GM19239 (cell line): ENCODE data around the gene MBTD1.
A peak's percentile ranks its signal among the peaks of the same experiment; 100 is the strongest.
"Not testable (repeated sequence)": the region's sequence is repeated elsewhere in the genome, so short reads cannot be mapped to it uniquely, and the experiment has no call there.

Source experiments
- DNase-seq: peaks from one replicate; pipeline ENCODE4 v3.0.0; 2011; ENCODE audit warnings: low spot score; ENCODE audit not compliant: insufficient read length
- FAIRE-seq: peaks from 2 replicates; lab custom pipeline; 2011; peaks lifted over from hg19 to GRCh38; lab: Jason Lieb, UNC

Gene MBTD1

DNA sequence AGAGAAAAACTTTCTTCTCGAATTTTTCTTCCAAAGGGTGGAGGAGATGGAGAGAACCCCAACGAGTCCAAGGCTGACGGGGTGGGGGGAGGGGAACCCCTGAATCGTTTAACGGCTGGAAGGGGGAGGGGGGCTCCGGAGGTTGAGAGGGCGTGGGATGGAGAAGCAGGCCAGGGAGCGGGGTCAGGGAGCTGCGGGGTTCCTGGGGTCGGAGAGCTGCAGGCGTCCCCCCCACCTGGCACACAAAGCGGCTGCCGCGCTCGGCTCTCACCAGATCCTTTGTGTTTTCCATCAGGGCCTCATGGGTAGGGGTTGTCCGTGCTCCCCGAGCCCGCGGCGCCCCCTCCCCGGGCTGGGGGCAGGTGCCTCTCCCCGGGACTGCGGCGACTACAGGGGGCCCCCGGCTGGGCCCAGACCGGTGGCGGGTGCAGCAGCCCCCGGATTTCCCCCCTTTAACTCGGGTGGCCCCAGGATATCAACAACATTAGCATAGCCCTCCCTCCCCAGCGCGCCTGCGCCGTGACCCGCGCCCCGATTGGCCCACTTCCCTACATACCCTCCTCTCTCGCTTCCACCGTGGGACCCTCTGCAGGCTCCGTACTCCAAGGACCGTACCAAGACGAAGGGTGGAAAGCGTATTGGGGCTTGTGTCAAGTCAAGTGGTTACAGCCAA lies at the start of gene MBTD1:
MBTD1 (minus strand) TSS at position 486 of the 673 bp plus-strand sequence. CDS start 34,888 bp downstream, outside the sequence.
- peak; percentile 90 for FAIRE-seq
- peak; percentile 93 for DNase-seq

DNA sequence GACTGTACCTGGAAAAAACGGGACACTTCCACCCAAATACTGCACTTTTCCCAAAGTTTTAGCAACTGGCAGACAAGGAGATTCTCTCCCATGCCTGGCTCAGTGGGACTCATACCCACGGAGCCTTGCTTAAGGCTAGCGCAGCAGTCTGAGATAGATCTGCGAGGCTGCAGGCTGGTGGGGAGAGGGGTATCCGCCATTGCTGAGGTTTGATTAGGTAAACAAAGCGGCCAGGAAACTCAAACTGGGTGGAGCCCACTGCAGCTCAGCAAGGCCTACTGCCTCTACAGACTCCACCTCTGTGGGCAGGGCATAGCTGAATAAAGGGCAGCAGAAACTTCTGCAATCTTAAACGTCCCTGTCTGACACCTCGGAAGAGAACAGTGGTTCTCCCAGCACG lies 45.3 kb upstream of the MBTD1 start:
- FAIRE-seq: no peak
- DNase-seq: no peak

GRCh38 chr17:51299859-51300258 lies 40.0 kb upstream of the MBTD1 start:
- DNase-seq (no peak), FAIRE-seq (no peak)

DNA sequence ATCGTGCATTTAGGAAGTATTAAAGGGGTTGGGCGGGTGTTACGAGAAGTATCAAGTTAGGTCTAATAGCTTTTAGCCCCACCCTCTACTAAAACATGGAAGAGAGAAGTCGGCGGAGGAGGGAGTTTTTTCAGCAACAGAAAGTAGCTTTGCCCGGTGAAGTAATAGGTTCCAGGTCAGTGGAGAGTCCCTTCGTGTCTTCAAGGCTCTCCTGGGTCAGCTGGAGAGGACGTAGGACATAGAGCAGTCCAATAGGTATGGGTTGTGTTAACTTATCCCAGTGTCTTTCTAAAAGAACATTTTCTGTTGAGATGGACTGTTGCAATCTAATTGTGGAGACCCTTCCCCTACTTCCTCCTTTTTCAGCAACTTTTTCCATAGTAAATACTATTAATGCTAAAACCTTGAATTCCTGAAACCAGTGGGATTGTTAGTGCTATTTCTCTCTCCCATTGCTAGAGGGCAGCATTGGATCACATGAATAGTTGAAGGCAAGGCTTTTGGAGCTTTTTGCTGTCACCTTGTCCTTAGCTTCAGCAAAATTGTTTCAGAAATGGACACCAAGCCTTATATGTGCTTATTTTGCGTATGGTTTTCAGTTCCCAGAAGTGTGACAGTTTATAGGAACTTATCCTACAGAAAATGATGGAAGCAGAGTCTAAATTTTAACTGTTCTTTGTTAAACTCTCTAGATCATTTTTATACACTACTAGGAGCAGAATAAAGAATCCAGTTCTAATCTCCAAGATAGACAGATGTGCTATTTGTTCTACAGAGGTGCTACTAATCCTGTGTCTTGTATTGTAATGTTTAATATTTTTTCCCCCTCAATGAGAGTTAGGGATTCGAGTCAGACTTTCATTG lies 38.9 kb upstream of the MBTD1 start:
- FAIRE-seq (peak; percentile 70), DNase-seq (no peak)

- DNase-seq, FAIRE-seq: not testable (repeated sequence)
These were observed 34.5 kb upstream of the MBTD1 start for GRCh38 chr17:51294338-51294737.

- no peak for FAIRE-seq
These were observed 29.9 kb upstream of the MBTD1 start for GRCh38 chr17:51289696-51290111.

GRCh38 chr17:51287412-51287811 lies 27.6 kb upstream of the MBTD1 start:
- FAIRE-seq: no peak

More at GRCh38 chr17:51289696-51290111, 29.9 kb upstream of the MBTD1 start:
- no peak for DNase-seq

DNA sequence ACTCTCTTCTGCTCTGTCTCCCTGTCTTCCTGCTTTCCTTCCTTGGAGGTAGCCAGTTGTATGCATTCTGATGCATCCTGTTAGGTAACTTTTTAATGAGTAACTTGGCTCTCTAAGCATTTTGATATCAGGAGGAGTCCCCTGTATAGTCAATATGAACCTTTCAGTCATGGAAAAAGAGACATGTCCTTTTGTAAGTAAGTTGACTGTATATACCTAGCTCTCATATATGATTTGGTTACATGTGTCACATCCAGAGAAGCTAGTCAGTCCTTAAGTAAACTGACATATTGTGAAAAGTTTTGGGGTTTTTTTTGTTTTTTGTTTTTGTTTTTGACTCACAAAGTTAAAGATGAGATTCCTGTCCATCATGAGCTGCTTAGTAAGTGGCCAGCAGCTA lies 19.3 kb upstream of the MBTD1 start:
- DNase-seq: no peak
- FAIRE-seq: no peak

More at GRCh38 chr17:51287412-51287811, 27.6 kb upstream of the MBTD1 start:
- no peak for DNase-seq

DNA sequence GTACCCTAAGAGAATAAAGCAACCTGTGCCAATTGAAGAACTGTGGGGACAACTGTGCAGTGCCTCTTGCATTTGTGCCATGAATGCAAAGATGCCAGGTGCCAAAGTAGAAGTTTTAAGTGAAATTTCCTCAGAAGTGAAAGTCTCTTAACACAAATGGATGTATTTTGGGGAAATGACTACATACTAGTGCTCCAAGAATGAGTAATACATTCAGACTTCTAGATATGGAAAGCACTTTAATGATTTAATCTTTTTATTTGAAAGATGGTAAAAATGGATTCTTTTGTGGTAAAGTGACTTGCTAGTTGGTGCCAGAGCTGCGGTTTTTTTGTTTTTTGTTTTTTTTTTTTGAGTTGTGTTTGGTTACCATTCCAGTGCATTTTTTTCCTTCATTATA lies 15.5 kb upstream of the MBTD1 start:
- DNase-seq (no peak), FAIRE-seq (no peak)

DNA sequence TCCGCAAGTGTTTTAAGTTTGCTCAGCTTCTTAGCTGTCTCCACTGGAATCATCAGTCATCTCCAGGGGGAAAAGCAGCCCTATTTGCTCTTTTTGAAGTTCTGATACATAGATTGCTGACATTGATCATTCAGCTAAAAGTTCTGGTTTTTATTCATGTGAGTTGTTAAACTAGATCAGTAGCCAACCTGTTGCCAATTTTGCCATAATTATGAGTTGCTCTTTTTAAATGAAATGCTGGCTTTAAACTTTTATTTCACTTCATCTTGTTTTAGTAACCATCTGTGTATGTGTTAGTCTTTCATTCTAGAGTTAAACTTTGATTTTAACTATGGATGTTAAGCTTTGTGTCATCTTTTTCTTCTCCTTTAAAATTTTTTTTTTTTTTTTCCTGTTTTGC lies 13.0 kb upstream of the MBTD1 start:
- FAIRE-seq (peak; percentile 8), DNase-seq (no peak)

- FAIRE-seq (no peak), DNase-seq (no peak)
These were observed 10.8 kb upstream of the MBTD1 start for GRCh38 chr17:51270636-51271035.

GRCh38 chr17:51269991-51270390 lies 10.1 kb upstream of the MBTD1 start:
- FAIRE-seq (no peak), DNase-seq (no peak)

DNA sequence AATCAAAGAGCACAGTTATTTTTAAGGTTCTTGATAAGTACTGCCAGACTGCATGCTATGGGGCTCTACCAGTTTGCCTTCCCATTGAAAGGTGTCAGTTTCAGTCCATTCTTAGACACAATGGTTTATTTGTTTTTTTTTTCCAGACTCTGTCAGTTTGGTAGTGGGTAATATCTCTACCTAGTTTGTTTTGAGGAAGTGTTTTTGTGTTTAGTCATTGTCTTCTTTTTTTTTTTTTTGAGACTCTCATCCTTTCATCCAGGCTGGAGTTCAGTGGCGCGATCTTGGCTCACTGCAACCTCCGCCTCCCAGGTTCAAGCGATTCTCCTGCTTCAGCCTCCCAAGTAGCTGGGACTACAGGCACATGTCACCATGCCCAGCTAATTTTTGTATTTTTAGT lies 4.6 kb upstream of the MBTD1 start:
- FAIRE-seq, DNase-seq: not testable (repeated sequence)

- peak; percentile 18 for FAIRE-seq
- no peak for DNase-seq
These were observed 3.2 kb upstream of the MBTD1 start for GRCh38 chr17:51263006-51263405.

DNA sequence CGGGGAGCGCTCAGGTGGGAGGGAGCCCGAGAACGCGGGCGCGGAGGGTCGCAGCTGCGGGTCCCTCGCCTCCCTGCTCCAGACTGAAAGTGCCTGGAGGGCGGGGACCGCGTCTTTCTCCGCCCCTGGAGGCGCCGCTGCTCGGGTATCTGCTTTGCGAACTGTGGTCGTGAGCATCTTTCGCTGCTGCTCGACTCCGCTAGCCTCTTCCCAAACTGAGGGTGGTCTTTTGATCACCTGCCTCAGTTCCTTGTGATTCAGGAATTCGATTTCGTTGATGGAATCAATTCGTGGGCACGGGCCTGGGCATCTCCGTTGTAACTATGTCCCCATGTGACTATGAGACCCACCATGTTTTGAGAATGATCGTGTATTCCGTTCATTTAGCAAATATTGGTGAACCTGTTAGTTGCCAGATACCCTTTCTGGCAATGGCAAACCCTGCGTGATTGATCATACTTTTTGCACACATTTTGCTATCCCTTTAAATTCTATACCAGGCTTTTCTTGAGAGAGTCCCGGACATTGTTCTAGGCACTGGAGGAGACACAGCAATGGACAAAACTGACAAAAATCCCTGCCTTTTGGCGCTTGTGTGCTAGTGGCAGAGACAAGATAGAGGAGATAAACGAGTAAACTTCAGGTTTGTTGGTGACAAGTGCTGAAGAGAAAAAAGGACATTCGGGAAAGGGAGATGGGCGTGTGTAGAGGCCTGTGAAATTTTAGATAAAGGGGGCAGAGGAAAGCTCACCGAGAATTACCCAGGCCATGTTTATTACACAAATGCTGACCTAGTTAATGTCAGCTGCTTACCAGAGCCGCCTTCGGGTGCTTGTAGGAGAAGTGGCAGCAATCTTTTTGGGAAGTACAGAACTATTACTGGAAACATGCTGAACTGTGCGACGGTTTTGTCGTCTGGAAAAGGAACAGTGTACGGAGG lies 1.4 kb upstream of the MBTD1 start:
- DNase-seq: peak; percentile 30

GRCh38 chr17:51260237-51261023 lies 581 bp upstream of the MBTD1 start, which contains the start of gene UTP18:
TSS of gene UTP18 (plus strand) at chr17:51260546. CDS start at chr17:51260585, 39 bp downstream.
- DNase-seq (peak; percentile 70), FAIRE-seq (no peak)

More for the DNA sequence above, 1.4 kb upstream of the MBTD1 start:
- FAIRE-seq: no peak

- no peak for FAIRE-seq
- no peak for DNase-seq
These were observed 889 bp downstream of the MBTD1 start for GRCh38 chr17:51258756-51259563.
